GM19025 (cell line): ENCODE results near the gene ALK.

Experiments
- ATAC-seq: cut with Tn5 transposase; IDR thresholded peaks from one replicate; pipeline ENCODE4 v1.9.1; 2021; ENCODE audit warnings: mild to moderate bottlenecking, low read depth, moderate library complexity; ENCODE audit not compliant: unreplicated experiment

ALK gene

GRCh38 chr2:29440921-29441623 lies 480.3 kb downstream of the ALK start:
- no peak for ATAC-seq

- no peak for ATAC-seq
Measured at GRCh38 chr2:29433920-29434319, 487.5 kb downstream of the ALK start.

- no peak for ATAC-seq
Measured at GRCh38 chr2:29433128-29433527, 488.3 kb downstream of the ALK start.

GRCh38 chr2:29431485-29431884 lies 489.9 kb downstream of the ALK start:
- no peak for ATAC-seq

GRCh38 chr2:29430382-29431112 lies 490.8 kb downstream of the ALK start:
- ATAC-seq: no peak

GRCh38 chr2:29426354-29426753 lies 495.0 kb downstream of the ALK start:
- ATAC-seq: no peak

- no peak for ATAC-seq
Measured at GRCh38 chr2:29425866-29426265, 495.5 kb downstream of the ALK start.

GRCh38 chr2:29423061-29423666 lies 498.2 kb downstream of the ALK start:
- no peak for ATAC-seq

- no peak for ATAC-seq
Measured at GRCh38 chr2:29420999-29421782, 500.2 kb downstream of the ALK start.

GRCh38 chr2:29420464-29420863 lies 500.9 kb downstream of the ALK start:
- no peak for ATAC-seq

GRCh38 chr2:29417630-29418029 lies 503.8 kb downstream of the ALK start:
- ATAC-seq: no peak

- no peak for ATAC-seq
Measured at GRCh38 chr2:29412197-29412925, 509.0 kb downstream of the ALK start.

GRCh38 chr2:29405707-29406106 lies 515.7 kb downstream of the ALK start:
- no peak for ATAC-seq

- no peak for ATAC-seq
Measured at GRCh38 chr2:29405266-29405665, 516.1 kb downstream of the ALK start.

GRCh38 chr2:29401994-29402393 lies 519.4 kb downstream of the ALK start:
- ATAC-seq: no peak

GRCh38 chr2:29400930-29401653 lies 520.3 kb downstream of the ALK start:
- ATAC-seq: no peak

- ATAC-seq: no peak
Measured at GRCh38 chr2:29398384-29399237, 522.8 kb downstream of the ALK start.

GRCh38 chr2:29397713-29398112 lies 523.7 kb downstream of the ALK start:
- no peak for ATAC-seq

- ATAC-seq: no peak
Measured at GRCh38 chr2:29397039-29397438, 524.3 kb downstream of the ALK start.
